C4-2B (cell line): ENCODE data around the gene PPP4R4.

Experiments used
- CTCF ChIP-seq: fragments of 450-650 bp; conservative IDR thresholded peaks from 2 replicates; pipeline ENCODE4 v1.5.1; 2017; ENCODE audit warnings: mild to moderate bottlenecking
- ZFX ChIP-seq: fragments of 450-650 bp; IDR thresholded peaks from 2 replicates; pipeline ENCODE4 v1.6.1; 2017

- TF ChIP-seq CTCF (no peak), ZFX (no peak)
Measured at GRCh38 chr14:94161981-94162380, 12.1 kb upstream of the PPP4R4 start.
